Fibroblast of skin of abdomen (primary cell): ENCODE measurements around the gene UBE2I.
"Not testable (repeated sequence)": the region's sequence is repeated elsewhere in the genome, so short reads cannot be mapped to it uniquely, and the experiment has no call there.

Experiments
- DNase-seq: peaks from one replicate; pipeline ENCODE4 v3.0.0-alpha.2; 2013

Gene UBE2I

DNA sequence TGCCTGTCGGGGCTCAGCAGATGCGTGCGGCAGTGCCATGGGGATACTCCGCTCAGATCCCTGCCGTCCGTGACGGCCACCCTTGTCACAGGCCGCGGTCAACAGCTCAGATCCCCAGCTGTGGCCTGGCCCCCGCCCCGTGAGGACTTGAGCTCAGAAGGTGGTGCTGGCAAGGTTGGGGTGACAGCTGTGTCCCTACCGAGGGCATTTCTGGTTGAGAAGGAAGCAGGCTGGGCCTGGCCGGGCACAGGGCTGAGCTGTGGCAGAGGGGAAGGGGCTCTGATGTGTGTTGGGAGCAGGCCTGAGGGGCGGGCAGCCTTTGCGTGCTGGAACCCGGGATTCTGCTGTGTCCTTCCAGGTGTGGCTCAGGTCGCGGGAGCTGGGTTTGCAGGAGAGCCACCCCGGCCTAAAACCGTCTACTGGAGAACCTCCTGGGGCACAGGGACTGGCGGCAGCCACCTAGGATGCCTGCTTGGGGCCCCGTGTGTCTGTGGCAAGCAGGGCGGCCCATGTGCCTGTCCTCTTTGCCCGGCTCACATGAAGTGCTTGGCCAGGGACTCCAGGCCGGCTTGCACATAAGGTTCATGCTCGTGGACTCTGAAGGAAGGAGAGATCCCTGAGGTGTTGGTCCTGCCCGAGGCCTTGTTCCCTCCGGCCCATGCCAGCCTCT lies 5.1 kb downstream of the UBE2I start:
- no peak for DNase-seq

DNA sequence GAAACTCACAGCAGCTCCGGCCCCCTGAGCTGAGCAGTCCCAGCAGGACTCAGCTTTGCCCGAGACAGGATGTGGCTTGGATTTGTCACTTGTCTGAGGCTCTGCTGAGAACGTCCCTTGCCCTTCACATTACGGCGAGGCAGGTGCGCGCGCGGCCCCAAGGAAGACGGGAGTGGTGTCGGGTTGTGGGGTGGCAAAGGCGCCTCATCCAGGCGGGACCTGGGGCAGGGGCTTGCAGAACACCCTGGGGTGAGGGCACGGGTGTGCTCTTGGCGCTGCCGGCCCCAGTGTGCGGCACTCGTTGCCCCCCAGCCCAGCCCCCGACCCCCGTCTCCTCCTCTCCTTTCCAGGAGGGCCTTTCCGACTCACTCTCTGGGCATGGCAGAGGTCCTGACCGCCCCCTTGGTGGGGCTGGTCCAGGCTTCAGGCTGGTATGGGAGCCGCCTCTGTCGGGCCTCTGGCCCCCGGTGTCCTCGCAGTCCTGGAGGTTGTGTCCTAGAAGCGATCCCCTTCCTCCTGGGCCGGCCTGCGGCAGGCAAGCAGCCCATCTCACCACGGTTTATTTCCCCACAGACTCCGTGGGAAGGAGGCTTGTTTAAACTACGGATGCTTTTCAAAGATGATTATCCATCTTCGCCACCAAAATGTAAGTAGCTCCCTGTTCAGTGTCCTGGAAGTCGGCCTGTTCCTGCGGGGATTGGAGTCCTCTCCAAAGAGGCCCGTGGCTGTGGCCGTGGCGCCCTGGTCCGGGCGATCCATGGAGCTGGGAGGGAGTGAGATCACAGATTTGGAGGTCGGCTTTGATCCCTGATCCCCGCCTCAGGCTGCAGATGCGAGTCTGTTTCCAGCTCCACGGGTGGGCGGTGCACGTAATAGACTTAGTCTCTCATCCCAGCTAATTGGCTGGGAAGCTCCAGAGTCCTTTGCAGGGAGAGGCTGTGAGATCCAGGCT lies 5.9 kb downstream of the UBE2I start:
- DNase-seq, result no peak

DNA sequence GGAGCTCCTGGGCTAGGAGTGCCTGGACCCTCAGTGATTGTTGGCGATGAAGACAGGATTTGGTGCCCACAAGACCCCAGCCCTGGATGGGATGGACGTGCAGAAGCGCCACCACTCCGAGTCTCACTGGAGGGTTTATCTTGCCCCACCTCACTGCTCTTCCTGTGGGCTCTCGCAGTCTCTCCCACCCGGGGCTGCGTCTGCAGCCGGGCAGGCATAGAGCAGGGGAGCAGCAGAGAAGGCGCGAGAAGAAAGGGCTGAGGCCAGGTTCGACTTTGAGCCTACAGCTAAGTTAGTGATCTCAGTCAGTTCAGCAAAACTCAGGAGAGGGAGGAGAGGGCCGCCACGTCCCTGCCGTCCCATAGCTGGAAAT lies 6.6 kb downstream of the UBE2I start:
- no peak for DNase-seq

DNA sequence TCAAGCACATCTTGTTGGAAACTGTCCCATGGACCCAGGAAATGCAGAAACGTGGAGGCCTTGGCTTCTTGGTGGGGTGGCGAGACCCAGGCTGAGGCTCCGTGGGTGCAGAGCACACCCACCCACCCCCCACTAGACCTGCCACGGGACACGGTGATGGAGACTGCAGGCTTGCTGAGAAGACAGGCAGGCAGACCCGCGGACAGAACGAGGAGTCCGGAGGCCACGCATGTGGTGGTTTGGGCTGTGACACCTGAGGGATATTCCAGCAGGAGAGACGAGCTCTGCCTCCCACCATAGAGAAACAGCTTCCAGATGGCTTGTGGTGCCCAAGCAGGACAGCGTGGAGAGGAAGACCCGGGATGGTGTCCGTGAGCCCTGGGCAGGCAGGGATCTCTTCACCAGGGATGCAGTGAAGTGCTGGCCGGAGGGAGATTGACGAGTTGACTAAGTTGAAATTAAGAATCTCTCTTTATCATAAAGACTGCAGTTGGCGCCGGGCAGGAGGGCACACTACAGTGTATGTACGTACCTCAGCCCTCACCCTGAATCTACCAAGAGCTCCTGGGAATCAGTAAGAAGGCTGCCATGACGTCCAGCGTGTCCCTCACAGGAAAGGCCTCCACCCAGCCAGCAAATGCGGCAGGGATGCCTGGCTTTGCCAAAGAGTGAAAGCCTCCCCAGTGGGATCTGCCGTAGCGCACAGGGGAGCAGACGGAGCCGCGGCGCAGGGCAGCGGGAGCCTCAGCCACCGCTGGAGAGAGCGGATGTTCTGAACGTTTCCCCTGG lies 8.2 kb downstream of the UBE2I start:
- no peak for DNase-seq

DNA sequence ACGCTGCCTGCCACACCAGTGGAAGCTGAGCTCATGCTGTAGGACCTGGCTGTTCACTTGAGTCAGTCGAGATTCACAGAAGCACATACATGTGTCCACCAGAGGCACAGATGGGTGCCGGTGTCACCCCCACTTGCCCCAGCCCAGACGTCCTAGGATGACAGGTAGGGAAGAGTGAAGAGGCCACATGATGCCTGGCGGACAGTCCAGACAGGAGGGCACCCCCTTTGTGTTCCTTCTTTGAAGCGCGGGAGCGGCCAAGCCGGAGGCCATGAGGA lies 8.8 kb downstream of the UBE2I start:
- DNase-seq, result no peak

DNA sequence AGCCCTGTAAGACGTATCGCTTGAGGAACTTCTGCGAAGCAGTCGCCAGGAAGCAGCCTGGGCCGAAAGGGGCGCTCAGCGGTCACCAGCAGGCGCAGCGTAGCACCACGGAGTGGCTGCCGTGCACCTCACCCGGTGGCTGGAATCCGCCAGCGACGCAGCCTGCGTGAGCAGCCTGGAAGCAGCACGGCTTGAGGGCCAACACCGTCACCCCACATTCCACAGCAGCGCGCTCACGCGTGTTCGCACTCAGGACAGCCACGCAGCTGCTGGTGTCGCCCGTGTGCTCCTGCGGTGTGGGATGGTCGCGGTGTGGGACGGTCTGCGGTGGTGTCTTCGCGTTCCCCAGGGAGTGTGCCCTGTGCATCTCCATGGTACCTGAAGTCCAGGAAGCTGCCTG lies 9.6 kb downstream of the UBE2I start:
- DNase-seq, result no peak

DNA sequence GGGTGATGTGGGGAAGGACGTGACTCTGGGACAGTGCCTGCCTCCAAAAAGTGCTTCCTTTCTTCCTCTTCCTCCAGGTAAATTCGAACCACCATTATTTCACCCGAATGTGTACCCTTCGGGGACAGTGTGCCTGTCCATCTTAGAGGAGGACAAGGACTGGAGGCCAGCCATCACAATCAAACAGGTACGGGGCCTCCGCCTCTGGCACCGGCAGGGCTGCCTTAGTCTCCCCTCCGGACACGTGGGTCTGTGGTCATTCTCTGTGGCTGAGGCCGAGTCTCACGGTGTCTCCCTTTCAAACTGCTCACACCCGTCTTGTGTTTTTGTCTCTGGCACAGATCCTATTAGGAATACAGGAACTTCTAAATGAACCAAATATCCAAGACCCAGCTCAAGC lies 10.7 kb downstream of the UBE2I start:
- DNase-seq, result no peak

DNA sequence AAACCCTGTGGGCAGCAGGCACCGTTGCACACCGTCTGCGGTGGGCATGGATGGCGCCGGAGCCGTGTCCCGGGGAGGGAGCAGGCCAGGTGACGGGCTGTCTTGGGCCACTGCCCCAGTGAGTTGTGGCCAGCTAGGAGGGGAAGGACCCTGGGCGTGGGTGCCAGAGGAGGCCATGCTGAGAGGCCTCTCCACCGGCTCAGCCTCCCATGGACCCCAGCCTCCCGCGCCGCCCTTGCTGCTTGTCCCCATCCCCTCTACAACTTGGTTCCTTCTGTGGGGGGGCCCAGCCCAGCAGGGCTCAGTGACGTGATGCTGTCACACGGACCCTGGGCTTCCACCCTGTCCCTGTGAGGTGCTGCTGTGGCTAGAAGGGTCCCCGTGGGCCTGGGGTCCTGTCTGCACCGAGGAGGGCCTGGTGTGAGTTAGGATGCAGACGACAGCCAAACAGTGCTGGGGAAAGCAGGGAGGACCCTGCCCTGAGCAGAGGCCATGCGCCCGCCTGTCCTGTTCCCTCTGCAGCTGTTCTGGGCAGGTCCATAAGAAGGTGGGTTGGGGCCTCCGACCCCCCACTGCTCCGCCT lies 11.3 kb downstream of the UBE2I start:
- DNase-seq, result no peak

DNA sequence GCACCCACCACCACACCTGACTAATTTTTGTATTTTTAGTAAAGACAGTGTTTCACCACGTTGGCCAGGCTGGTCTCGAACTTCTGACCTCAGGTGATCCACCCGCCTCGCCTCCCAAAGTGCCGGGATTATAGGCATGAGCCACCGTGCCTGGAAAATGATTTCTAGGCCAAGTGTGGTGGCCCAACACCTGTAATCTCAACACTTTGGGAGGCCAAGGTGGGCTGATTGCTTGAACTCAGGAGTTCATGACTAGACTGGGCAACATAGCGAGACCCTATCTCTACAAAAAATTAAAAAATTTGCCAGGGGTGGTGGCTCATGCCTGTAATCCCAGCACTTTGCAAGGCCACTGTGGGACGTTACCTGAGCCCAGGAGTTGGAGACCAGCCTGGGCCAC lies 13.0 kb downstream of the UBE2I start:
- no peak for DNase-seq

DNA sequence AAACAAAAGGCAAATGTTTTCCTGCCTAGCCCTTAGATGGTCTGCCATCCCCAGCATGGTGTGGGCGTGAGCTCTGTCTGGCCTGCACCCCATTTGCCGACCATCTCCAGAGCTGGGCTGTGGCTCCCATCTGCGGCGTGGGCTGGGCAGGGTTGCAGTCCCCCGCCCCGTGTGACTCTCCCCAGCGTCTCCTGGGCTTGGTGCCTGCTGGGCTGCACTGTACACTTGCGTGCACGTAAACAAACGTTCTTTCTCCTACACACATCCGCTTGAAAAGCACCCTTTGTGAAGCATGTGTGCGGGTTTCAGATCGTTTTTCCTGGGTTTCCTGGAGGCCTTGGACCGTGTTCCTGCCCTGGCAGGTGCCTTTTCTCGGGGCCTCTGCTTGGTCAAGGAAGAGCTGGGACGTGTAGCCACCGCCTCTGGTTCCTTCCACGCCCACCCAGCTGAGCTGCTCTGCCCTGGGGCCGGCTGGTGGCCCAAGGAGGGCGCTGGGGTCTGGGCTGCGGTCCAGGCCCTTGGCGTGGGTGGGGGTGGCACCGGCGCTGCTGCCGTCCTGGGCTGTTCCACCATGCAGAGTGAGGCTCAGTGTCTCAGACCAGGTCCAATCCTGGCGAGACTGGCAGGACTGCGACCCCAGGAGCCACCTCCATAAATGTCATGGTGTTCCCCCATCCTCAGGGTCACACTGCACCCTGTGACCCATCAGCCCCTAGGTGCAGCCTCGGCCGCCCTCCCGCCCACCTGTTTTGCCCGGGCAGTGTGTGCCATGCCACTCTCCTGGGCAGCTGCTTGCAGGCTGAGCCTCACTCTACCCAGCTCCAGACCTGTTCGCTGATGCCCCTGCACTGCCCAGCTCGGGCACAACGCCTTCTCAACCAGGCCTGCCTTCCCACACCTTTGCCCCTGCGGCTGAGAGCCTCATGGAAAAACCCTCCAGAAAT lies 14.1 kb downstream of the UBE2I start:
- no peak for DNase-seq

DNA sequence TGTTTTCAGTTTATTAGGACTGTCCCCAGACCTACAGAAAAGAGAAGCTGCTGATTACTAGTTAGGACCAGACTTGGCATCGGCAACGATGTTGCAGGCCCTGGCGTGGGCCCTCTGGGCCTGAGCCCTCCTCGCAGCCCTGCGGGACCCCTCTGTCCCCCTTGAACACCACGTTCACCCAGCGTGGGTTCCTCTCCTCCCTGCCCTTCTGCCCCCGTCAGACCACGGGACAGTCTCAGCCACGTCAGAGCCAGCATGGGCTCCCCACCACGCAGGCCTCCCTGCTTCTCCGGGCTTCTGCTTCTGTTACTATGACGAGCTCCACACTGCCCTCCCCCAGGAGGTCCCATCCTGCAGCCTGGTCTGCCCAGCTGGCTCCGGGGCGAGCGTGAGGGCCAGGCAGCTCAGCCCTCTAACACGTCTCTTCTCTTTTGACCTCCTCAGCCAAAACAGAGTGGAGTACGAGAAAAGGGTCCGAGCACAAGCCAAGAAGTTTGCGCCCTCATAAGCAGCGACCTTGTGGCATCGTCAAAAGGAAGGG lies 14.9 kb downstream of the UBE2I start:
- DNase-seq, result no peak

DNA sequence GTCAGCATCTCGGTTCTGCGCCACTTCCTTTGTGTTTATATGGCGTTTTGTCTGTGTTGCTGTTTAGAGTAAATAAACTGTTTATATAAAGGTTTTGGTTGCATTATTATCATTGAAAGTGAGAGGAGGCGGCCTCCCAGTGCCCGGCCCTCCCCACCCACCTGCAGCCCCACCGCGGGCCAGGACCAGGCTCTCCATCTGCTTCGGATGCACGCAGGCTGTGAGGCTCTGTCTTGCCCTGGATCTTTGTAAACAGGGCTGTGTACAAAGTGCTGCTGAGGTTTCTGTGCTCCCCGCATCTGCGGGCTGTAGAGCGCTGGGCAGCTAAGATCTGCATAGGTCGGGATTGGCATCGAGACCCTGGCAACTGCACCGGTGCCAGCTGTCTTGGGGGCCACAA lies 15.8 kb downstream of the UBE2I start:
- DNase-seq, result no peak

DNA sequence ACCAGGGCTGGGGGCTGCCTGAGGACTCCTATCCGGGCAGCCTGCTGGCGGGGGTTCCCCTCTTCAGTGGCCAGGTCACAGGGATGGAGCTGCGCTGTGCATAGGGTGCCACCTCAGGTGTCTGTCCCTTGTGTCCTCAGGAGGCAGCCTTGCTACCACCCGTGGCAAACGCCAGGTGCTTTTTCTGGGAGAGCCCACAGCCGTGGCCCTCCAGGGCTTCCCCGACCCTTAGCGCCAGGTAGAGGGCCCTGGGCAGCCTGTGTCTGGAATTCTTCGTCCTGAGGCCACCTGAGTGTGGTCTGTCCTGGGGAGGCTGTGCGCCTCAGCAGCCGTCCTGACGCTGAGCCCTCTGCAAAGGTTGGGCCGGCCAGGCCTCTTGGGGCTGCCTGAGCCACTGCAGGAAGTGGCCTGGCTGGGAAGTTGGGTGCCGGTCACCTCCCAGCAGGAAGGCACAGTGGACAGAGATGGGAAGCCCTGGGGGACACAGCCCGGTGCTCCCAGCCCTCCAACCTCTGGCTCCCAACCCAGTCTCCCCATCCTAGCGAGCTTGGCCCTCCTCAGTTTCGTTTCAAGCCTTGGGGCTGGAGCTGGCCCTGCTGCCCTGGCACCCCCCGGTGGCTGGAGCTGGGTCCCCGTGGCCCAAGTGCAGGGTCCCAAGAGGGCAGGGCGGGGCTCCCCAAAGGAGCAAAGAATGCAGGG lies 16.4 kb downstream of the UBE2I start:
- DNase-seq, result no peak

DNA sequence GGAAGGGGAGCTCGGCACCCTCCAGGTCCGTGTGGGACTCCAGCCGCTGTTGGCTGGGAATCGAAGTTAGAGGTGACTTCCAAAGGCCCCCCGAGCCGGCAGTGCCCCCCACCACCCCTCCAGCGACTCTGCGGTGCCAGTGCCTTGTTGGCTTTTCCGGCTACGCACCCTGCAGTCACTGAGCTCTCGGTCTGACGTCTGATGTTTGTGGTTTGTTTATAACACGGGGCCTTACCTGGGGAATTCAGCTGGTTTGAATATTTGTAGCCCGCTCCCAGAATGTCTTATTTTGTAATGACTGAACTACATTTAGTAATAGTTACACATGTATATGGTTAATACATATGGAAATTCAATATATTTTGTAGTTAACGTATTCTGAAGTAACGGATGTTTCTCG lies 17.0 kb downstream of the UBE2I start:
- DNase-seq, result no peak

DNA sequence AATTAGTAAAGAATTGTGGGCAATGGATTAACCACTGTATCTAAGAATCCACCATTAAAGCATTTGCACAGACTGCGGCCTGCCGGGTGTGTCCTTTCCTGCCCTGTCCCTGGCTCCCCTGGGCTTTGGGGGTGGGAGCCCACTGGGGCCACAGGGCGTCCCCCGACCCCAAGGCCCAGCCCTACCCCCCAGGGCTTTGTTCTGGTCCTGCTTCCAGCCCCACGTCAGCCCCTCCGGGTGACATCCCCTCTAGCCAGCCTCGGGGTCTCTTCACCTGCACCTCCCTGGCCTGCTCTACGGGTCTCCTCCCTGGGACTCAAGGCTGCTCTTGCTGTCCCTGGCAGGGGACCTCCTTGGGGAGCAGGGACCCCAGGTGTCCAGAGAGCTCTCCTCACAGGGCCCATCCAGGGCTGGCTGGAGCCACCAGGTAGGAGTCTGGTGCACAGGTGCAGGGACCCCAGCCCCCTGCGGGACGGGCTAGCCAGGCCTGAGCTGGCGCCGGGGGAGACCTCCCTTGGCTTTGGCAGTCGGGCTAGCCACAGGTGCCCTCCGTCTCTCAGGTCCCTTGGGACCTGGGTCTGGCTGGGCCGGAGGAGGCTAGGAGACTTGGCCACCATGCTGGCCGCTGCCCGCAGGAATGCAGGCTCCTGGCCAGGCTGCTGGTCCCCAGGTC lies 17.6 kb downstream of the UBE2I start:
- DNase-seq, result no peak

DNA sequence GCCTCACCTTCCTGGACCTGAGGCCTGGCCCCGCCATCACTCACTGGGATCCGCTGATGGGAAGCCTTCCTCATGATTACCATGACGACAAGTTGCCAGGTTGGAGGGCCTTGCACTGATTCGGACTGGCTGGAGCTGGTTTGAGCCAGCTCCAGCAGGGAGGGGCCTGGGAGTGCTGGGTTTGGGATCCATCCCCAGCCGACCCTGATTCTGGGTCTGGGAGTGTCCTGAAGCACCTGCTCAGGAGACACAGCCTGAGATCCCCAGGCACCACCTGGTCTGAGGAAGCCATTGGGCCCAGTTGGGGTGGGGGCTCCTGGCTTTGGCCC lies 18.1 kb downstream of the UBE2I start:
- DNase-seq, result no peak

DNA sequence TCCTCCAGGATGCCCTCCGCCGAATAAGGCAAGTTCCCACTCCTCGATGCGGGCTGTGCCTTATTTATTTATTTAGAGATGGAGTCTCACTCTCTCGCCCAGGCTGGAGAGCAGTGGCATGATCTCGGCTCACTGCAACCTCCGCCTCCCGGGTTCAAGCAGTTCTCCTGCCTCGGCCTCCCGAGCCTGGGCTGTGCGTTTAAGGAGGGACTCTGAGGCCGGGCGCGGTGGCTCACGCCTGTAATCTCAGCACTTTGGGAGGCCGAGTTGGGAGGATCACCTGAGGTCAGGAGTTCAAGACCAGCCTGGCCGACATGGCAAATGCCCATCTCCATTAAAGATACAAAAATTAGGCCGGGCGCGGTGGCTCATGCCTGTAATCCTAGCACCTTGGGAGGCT lies 18.7 kb downstream of the UBE2I start:
- DNase-seq, result not testable (repeated sequence)

DNA sequence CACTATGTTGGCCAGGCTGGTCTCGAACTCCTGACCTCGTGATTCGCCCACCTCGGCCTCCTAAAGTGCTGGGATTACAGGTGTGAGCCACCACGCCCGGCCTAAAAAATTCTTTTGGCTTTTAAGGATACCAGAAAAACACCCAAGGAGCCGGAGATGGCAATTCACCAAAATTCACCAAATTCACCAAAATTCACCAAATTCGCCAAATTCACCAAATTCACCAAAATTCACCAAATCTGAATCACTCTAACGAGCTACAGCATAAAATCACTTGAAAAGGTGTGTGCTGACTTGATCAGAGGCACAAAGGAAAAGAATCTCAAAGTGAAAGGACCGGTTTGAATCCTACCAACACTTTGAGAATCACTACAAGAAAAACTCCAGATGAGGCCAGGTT lies 19.5 kb downstream of the UBE2I start:
- DNase-seq, result not testable (repeated sequence)

DNA sequence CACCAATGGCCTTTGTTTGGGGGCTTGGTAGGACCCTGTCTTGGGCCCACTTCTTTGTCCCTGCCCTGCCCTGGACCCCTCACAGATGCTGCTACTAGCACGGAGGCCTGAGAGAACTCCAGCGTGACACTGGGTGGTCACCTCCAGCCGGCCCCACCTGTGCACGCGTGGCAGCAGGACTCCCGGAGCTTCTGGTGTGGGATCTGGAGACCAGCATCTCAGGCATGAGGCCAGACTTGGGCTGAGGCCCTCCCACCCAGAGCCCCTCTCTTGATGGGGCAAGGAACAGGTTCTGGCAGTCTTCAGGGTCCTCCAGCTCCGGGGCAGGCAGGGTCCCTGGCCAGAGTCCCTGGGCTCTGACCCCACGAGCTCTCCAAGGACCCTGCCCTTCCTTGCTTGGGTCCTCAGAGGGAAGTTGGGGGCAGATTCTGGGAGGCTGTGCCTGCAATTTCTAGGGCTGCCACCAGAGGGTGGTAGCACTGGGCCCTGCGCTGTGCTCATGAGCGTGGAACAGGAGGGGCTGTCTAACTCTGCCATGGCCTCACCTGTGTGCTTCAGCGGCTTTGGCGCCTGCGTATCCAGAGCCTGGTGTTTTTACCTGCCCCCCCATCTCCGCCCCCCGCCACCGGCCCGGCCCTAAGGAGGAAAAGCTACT lies 21.0 kb downstream of the UBE2I start:
- DNase-seq, result no peak
